ENCODE measurements around the gene CSNK2A1.
A peak's percentile ranks its signal among the peaks of the same experiment; 100 is the strongest.
"Not testable (repeated sequence)": the region's sequence is repeated elsewhere in the genome, so short reads cannot be mapped to it uniquely, and the experiment has no call there.

The CSNK2A1 gene

DNA sequence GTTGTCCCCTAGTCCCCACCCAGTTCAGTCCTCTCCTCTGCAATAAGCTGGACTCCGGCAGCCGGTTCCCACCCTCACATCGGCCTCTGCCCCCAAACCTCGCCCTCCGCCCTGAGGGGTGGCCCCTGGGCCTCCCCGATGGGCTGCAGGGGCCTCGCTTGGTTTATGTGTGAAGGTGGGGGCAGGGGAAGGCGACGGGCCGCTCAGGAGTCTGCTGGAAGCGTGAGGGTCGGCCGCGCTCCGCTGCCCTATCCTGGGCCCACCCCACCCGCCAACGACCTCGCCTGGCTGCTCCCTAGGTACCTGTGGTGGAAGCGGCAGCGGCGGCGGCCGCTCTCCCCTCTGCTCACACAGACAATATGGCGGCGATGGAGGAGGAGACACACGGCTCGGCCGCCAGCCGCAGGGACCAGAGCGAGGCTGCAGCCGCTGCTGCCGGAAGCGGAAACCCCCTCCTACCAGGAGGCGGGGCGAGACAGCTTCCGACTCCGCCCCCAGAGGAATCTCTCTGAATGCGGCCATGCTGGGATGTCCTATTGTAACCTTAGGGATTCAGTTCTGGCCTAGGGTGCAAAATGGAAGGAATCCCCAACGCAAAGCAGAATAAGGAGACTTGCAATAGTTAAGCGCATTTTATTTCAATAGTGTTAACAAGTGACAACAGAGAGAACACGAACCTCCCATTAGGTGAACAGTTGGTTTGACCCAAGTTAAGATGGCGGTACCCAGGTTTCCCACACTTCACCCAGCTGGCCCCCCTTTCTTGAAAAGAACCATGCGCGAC, at the start of gene CSNK2A1:
Gene CSNK2A1 (minus strand): TSS at position 422 of the 784 bp plus-strand sequence. CDS start 35,239 bp downstream, outside the sequence.
- DNase-seq, result peak; percentile 94

DNA sequence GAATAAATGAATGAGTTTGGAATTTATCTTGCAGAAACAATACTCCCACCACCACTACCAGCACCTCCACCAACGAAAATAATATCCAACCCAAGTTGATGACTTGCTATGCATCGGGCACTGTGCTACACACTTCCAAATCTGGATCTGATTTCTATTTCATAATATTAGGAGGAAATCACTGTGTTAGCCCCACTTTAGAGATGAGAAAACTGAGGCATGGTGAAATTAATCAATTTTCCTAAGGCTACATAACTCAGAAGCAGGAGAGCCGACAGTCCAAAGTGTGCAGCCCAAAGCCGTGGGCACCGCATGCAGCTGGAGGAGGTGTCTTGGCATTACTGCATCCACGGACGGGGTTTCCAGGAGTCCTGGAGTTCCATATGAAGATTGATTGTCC, 48.9 kb upstream of the CSNK2A1 start:
- DNase-seq, result no peak

DNA sequence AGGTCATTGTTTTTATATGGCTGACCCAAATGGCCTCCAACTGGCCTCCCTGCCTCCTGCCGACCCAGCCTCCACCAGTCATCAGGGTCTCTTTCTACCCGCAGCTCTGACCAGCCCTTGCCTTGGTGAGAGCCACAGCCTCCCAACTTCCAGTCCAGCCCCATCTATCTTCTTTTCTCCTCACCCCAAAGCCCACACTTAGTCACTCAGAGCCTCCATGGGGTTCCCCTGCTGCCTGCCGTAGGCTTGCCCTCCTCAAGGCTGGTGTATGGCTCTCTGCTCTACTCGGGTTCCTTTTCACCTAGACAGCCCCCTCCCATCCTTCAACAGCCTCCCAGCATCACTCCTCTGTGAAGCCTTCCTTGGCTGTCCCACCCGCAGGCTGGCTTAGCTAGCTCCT, 48.4 kb upstream of the CSNK2A1 start:
- no peak for DNase-seq

DNA sequence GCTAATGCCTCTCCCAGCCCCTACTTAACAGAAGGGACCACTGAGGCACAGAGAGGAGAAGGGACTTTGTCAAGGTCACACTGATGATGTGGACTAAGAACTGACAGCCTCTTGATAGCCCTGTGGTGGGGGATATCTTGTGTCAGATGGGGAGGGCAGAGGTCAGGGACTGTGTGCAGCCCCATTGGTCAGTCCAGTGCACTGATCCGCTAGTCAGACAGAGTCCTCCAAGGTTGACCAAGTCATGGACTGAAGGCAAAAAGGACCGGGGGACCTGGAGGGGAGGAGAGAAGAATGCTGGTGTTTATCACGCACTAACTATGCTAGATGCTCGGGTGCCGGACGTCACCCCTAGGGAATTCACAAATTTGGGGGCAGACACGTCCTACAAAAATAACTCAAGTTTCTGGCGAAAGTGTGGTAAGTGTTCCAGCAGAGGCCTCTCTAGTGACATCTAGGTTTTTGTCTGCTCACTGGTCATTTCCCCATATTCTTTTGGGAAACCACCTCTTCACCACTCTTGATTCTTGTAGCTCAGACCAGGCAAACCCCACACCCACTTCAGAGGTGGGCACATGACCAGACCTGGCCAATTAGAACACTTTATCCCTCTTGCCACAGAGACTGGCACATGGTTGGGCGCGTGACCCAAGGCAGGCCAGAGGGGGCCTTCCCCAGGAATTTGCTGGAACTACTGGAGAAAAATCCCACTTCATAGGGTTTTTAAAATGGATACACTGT, 45.5 kb upstream of the CSNK2A1 start:
- no peak for DNase-seq

DNA sequence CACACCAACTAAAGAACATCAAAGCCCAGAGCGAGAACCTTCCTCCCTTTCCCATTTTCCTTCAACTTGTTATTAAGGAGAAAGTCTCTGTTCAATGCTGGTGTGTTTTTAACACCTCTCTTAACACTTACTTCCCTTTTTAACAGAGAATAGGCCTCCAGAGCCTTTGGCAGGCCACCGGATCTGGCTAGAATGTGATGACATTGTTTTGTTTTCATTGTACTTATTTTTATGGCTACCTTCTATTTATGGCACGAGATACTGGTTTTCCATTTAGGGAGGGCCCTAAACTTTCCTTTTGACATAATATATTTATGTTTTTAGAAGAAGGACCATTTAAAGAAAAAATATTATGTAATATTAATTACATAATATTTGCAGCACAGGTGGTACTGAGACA, 44.9 kb upstream of the CSNK2A1 start:
- DNase-seq, result no peak

DNA sequence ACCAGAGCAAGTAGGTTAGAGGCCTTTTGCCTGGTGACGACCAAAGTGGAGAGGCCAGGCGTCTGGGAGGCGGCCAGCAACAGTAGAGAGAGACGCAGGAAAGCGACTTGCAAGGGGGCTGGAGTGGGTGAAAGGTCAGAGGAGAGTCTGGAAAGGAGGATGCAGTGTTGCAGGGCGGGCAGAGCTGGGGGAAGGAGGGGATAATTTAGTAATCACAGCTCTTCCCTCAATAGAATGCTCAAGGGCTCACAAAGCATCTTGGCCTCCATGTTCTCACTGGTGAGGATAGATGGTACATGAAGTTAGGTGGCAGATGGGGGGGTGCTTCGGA, 41.3 kb upstream of the CSNK2A1 start:
- DNase-seq, result no peak

DNA sequence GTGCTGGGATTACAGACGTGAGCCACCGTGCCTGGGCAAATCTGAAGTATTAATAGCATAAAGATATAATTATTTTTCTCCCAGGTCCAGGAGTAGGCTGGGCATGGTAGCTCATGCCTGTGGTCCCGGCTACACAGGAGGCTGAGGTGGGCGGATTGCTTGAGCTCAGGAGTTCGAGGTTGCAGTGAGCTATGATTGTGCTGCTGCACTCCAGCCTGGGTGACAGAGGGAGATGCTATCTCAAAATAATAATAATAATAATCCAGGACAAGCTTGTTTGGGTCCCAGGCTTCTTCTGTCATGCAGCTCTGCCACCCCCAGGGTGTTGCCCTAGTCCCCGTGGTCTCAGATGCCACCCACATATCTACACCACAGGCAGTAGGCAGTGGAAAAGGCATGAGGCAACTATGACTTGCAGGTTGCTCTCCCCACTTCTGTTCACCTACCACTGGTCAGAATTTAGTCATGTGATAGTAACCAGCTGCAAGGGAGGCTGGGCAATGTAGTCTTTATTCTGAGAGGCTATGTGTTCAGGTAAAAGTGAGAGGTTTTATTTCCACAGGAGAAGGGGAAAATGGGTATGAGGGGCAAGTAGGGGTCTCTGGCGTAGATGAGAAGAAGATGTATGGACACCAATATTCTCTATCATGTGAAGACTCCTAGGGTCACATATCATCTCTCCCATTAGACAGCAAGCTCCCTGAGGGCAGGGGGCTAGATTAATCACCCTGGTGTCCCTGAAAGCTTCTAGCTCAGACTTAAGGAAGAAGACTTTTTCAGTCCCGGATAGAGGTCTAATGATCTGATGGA, 40.8 kb upstream of the CSNK2A1 start:
- no peak for DNase-seq

DNA sequence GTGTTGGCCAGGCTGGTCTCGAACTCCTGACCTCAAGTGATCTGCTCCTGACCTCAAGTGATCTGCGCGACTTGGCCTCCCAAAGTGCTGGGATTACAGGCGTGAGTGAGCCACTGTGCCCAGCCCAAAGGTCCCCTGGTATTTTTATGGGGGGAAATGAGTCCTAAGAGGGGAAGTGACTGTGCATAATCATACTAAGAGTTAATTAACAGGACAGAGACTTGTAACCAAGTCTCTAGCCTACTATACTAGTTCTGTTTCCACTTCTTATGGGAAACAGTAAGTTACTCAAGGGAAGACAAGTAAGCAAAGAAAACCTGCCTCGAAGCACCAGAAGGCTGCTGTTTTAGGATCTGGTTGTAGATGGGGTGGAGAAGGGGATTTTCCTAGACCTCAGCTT, 38.6 kb upstream of the CSNK2A1 start:
- DNase-seq, result no peak

DNA sequence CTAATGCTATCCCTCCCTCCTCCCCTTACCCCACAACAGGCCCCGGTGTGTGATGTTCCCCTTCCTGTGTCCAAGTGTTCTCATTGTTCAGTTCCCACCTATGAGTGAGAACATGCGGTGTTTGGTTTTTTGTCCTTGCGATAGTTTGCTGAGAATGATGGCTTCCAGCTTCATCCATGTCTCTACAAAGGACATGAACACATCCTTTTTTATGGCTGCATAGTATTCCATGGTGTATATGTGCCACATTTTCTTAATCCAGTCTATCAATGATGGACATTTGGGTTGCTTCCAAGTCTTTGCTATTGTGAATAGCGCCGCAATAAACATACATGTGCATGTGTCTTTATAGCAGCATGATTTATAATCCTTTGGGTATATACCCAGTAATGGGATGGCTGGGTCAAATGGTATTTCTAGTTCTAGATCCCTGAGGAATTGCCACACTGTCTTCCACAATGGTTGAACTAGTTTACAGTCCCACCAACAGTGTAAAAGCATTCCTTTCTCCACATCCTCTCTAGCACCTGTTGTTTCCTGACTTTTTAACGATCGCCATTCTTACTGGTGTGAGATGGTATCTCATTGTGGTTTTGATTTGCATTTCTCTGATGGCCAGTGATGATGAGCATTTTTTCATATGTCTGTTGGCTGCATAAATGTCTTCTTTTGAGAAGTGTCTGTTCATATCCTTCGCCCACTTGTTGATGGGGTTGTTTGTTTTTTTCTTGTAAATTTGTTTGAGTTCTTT, 35.5 kb upstream of the CSNK2A1 start:
- DNase-seq, result not testable (repeated sequence)

DNA sequence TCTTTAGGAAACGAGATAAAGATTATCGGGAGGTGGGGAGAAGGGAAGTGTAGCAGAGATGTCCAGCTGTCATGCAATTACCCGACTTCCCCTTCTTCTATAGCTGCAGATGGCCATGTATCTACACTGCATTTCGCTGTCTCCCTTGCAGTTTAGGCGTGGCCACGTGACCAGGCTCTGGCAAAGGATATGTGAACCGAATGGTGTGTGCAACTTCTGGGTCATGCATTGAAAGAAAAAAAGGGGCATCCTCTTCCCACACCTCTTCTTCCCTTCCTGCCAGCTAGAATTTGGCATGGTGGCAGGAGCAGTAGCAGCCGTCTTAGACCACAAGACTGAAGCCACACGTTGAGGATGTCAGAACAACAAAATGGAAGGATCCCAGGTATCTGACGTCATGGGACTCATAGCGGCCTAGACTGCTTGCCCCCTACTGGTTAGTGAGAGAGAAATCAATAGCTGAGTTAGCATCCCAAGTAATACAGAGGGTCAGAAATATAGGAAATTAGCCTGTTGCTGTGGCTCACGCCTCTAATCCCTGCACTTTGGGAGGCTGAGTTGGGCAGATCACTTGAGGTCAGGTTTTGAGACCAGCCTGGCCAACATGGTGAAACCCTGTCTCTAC, 33.7 kb upstream of the CSNK2A1 start:
- DNase-seq, result no peak

DNA sequence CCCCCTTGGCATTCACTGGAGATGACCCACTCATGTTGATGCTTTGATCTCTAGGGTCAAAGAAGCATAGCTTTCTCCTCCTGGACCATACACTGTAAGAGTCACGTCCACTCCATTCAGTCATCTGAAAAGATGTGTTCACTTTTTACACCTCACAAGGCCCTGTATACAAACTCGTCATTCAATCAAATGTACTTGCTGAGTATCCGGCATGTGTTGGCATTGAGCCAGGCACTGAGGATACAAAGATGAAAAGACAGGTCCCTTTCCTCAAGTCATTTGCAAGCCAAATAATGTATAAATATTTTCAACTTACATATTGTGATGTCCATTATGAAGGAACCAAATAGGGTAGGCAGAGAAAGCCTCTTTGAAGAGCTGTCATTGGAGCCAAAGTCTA, 32.6 kb upstream of the CSNK2A1 start:
- no peak for DNase-seq

DNA sequence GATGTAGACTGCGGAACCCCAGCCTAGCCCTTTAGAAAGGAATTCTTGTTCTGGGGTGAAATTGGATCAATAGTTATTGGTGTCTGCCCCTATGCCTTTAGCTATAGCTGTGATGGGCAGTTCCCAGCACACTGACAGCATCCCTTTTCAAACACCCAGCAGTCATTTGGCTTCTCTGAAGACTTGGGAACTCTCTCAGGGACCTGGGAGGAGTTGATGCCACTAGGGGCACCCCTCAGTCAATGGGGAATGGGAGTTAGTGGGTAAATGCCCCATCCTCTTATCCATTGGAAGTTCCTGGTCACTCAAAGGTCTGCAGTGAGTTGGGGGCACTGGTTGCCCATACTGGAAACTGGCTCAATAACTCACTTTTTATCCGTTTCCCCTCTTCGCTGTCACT, 31.6 kb upstream of the CSNK2A1 start:
- no peak for DNase-seq

DNA sequence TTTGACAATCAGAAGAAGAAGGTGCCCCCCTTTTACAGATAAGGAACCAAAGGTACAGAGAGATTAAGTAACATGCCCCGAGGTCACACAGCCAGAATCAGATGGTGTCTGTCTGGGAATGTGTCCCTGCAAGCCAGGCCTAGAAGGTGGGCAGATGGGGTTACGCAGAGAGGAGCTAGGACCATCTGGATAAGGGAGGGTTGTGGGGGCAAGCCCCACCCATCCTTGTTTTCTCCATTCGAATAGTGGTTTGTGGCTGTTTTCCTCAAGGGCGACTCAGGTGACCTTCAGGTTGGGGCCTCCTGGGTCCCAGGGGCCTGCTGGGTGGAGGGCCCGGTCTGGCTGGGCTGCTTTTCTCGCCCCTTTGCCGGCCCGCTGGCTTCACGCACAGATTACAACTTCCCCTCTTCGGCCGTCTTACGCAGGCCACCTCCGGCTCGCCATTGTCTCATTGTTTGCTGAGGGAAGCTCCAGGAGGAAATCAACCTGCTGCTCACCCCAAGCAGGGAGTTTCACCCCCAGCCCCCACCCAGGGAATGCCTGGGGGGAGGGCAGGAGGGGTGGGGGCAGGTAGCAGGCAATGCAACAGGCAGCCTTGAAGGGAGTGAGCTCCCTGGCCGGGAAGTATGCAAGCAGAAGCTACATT, 30.8 kb upstream of the CSNK2A1 start:
- no peak for DNase-seq

DNA sequence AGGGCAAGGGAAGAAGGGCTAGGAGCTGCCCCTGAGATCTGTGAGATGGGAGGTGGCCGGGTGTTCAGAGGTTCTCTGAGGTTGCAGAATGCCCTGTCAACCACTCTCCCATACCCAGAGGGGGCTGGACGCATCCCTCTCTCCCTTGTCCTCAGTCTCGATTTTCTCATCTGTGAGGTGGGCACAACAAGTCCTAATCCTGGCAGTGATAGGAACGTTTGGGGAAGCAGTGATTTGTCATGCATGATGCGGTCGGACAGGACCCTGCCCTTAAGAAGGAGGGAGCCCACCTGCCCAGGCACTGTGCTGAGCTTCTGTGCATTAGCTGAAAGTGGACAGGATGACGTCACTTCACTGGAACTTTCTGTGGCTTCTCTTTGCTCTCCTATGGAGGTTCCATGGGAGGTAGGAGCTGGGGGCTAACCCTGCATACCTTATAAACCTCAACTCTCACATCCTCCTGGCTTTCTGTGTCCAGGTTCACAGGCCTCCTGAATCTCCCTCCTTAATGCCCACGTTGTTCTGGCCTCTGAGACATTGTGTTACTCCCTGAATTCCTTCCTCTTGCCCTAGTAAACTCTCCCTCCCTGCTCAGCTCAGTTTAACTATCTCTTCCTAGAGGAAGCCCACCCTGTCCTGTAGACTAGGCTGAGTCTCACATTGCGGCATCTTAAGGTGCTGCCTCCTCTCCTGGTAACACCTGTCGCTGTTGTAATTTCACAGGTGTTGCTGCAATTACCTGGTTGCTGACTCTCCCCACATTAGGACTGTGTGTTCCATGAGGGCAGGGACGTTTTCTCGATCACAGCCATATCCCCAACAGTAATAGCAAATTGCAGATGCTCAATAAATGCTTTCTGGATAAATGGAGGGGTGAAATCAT, 30.1 kb upstream of the CSNK2A1 start:
- DNase-seq, result no peak

DNA sequence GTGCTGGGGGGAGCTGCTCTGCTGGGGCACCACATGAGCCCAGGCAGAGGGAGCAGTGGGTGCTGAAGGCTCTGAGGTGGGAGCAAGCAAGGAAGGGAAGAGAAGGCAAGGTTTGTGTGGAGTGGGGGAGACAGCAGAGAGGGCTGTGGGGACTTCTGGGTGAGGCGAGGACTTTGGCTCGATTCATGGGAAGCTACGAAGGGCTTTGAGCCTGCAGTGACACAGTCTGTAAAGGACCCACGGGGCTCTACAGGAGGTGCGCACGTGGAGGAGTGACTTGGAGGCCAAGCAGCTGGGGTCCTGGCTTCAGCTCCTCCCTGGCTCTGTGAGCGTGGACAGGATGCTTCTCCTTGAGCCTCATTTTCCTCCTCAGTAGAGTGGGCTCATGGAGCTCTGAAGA, 29.1 kb upstream of the CSNK2A1 start:
- DNase-seq, result no peak

DNA sequence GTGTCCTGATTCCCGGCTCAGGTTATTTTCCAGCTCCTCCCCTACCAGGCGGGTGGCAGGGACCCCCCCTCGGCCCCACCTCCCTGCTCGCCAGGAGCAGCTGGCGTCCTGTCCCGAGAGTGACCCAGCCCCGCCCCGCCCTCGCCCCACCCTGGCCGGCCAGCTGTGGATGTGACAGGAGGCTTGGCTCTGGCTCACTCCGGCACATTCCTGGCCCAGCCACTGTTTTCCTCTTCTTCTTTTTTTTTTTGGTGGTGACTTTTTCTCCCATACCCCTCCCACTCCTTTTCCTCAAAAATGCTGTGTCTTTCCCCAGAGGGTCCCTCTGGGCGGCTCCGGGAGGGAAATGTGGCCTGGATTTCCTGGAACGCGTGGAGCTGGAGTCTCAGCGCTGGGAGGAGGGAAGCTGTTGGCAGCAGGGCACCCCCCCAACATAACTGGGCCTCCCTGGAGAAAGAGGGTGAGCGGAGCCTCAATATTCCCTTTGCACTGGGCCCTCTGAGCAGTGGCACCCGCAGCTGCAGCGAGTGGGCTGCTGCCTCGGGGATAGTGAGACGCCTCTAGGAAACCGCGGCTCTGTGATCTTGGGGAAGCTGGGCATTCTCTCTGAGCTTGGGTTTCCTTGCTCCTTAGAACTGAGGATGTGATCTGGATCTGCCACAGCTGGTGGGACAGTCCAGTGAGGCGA, 28.3 kb upstream of the CSNK2A1 start:
- no peak for DNase-seq

DNA sequence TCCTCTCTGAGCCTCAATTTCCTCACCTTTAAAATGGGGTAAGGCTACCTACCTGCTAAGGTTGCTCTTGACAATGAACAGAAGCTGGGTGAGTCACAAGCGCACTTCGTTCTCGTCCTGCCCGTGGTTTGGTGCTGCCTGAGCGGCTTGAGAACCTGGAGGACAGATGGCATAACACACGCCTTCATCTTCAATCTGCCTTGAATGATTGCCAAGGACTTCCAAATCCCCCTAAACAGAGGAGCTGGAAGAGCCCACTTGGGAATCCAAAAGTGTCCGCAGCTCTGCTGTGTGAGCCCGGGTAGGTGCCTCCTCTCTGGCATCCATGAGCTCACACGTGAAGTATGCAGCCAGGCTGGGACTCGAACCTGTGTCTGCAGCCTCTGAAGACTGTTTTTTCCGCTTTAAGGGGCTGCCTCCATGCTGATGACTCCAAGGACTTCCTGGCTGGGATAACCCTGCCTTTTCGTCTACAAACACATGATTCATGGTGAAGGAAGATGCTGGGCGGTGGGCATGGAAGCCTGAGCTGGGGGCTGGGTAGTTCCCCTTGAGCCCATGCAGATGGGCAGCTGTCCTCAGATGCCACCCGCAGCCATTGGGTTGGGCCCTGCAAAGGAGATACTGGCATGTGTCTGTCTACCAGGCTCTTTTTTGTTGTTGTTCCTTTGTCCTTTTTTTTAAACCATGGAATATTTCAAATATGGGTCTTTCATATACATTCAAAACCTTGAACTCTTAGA, 25.3 kb upstream of the CSNK2A1 start:
- DNase-seq, result no peak

DNA sequence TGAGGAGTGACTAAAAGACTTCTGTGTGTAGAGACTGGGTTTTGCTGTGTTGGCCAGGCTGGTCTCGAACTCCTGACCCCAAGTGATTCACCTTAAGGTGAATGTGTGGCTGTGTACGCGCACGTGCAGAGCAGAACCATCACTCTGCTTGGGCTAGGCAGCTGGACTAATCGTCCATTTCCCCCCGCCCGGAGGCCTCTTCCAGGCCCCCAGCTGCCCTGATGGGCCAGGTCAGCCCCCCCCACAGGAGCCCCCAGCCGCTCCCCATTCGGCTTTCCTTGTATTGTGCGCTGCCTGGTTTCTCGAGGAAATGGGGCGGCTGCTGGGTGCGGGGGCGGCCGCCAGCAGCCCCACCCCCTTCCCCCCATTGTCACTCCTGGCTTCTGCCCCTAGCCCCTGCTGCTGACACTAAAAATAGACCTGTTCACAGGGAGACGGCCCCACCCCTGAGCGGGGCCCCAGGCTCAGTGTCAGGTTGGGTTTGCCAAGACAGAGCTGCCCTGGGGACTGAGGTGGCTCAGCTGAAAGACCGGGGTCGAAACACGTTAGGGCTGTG, 24.6 kb upstream of the CSNK2A1 start:
- no peak for DNase-seq

DNA sequence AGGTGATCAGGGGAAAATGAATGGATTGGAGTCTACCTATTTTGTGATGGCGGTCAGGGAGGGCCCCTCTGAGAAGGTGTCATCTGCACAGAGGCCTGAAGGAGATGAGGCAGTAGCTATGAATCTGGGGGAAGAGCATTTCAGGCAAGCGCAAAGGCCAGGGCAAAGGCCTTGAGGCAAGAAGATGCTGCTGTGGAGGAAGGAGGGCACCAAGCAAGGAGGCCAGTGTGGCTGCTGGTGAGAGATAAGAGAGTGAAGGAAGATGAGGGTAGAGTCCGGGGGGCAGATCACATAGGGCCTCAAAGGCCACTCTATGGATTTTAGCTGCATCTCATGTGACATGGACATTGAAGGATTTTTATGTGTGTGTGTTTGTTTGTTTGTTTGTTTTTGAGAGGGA, 20.6 kb upstream of the CSNK2A1 start:
- no peak for DNase-seq

Data from NCI-H446 treated with DMSO at 0.1 percent for 48 hours (cell line).